Anterior cingulate cortex (tissue), 58 donors: ENCODE measurements around the gene AGAP1.

Experiments
- DNase-seq, 58 donors: peaks; one replicate each; lab custom pipeline; 2025; lab: John Stamatoyannopoulos, UW

AGAP1 gene

DNA sequence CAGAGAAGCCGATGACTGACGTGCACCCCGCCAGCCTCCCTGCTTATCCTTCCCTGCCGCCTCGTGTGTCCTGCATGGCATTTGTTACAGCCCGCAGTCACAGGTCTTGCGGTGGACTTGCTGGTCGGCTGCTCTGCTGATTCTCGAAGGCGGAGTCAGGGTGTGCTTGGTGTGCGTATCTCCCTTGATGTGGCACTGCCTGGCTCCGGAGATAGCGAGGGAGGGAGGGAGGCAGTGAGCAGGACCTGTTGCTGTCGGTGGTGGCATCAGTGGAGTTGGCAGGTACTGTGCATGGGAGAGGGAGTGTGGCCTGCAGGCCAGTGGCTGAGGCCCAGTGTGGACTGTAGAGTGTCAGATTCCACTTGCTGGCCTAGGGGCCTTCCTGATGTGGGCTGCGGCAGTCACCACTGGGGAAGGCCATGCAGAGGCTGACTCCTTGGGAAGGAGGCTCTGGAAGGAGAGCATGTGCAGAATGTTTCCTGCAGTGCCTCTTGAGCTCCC lies 198.9 kb downstream of the AGAP1 start:
- no peak for DNase-seq

DNA sequence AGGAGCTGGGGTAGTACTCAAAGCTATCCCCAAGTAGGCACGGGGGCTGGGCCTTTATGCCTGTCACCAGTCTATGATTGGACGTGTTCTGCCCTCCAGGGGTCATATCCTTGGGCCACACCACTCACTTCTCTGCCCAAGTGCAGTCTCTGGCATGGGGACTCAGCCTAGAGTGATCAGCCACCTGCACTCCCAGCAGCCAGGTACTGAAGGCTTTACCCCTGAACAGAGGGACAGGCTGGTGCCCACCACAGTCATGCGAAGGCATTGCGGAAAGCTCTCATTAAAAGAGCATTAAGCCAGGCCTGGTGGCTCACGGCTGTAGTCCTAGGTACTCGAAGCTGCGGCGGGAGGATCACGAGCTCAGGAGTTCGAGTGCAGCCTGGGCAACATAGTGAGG lies 199.4 kb downstream of the AGAP1 start:
- no peak for DNase-seq

DNA sequence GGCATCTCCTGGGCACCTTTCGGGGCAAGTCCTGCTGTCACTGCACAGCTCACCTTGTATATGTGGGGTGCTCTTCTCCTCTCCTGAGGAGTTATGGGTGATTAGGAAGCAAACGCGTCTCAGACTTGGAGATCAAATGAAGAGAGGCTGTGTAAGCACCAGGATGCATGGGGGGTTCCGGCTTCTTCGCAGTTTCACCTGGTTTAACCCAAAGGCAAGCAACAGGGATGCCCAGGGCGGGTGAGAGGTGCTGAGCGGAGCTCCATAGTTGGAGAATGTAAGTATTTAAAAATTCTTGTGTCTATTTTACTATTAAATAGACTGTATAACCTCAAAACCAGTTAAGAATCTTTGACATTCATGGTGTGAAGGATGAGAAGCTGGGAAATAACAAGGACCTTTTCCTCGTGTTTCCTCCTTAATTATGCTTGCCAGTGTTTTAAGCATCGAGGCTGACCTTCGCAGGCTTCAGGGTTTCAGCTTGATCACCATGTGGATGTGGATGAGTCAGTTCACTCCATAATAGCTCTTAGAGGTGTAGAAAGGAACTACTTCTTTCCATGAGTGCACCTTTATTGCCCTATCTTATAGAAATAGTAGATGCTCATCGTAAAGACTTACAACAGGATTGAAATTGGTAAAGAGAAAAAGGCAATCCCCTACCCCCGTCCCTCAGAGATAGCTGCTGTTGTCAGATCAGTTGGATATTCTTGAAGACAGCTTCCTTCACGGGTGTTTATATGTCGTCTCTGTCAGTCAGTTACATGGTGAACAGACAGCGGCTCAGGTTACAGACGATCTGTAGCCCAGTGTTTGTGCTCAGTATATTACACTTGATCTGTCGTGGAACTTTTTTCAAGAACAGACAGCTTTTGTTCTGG lies 201.1 kb downstream of the AGAP1 start:
- DNase-seq = no peak

DNA sequence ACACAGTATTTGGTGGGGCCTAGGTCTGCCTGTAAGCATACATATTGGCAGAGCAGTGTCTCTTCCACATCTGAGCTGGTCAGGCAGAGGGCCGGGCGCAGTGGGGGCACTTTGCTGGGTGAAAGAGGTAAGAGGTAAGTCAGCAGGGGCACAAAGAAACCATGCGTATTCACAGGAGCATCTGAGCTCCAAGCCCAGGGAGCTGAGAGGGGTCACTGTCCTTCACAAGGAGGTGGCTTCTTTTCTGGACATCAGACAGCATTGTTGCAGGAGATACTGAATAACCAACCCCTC lies 201.7 kb downstream of the AGAP1 start:
- DNase-seq = no peak

DNA sequence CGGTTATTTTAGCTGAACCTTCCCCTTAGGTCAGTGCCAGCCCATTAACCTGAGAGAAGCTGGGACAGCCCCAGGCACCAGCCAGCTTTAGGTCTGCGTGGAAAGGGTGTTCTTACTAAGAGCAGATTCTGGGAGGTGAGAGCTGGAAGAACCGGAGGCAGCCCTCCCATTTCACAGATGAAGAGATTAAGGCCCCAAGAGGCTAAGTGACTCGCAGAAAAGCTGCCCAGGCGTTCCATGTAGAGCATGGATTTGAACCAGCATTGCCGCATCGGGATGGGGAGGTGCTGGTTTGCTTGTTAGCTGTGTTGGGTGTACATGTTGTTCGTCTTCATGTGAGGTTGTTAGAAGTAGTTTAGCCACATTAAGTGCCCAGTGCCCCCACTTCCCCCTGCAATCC lies 203.2 kb downstream of the AGAP1 start:
- no peak for DNase-seq

DNA sequence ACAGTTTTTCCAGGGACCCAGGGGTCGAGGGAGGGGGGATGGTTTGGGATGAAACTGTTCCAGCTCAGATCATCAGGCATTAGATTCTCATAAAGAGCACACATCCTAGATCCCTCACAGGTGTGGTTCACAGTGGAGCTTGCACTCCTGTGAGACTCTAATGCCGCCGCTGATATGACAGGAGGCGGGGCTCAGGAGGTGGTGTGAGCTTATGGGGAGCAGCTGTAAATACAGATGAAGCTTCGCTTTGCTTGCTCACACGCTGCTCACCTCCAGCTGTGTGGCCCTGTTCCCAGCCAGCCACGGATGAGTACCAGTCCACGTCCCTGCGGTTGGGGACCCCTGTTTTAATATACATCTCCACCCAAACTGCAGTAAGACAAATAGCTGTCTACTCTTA lies 204.2 kb downstream of the AGAP1 start:
- DNase-seq = no peak

DNA sequence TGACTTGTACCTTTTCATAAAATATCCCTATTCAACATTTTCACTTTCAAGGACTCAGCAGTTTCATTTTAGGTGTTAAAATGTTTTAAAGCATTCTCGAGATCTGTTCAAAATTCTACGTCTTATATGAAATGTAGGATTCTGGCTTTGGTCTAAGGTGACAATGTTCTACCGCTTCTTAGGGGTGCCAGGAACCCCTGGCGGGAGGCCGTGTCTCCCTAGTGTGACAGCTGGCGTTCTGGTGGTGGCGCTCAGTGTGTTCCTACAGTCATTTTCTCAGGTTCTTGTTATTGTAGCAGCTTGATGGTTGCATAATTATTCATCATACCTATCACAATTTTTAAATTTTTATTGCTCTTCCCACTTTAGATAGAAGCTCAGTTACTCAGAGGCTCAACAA lies 204.6 kb downstream of the AGAP1 start:
- peak in 4 of 58 donors; percentile 15 to 59 (median 20) for DNase-seq

DNA sequence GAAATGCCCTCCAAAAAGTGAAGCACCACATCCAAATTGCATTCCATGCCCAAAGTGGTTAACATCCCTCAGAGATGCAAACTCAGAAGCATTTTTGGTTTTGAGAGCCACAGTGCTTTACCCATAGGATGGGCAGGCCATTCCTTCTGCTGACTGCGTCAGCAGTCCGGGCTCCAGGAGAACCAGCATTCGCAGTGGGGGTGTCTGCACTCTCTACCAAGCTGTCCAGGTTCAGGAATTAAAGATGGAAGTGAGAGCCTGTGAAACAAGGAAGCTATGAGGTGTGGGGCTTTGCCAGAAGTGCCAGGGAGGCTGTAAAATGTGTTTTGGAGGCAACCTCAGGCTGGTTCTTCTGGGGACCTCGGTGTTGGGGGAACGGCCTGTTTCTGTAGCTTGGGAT lies 205.7 kb downstream of the AGAP1 start:
- DNase-seq = no peak

DNA sequence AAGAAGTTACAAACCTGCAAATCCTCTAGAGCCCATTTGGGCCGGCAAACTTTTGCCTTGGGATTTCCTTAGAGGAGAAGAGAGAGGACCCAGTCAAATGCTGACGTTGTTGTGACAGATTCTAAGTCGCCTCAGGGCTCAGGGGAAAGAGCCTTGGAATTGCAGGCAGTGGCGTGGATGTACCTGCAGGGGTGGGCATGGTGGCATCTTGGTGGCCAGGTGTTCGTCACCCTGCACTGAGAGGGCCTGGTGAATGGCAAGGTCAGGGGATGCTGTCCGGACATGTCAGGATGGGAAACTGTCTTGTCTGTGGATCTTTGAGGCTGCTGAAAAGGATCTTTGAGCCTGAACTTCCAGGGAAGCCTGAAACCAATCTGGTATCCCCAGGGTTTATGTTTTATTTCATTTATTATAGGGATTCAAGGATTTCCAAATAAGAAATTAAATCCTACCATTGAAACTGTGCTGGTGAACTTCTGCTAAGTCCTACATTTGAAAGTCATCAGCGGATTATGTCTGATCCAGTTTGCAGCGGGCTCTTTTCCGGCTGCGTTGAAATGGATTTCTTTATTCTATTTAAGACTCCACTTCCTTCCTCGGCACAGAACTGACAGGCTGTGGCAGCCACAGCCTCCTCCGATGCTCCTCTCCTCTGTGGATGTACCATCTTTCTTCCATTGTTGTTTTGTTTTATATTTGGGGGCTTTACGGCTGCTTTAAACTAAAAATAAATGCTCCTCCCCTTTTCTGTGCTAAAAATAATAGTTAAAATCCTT lies 207.6 kb downstream of the AGAP1 start:
- no peak for DNase-seq

DNA sequence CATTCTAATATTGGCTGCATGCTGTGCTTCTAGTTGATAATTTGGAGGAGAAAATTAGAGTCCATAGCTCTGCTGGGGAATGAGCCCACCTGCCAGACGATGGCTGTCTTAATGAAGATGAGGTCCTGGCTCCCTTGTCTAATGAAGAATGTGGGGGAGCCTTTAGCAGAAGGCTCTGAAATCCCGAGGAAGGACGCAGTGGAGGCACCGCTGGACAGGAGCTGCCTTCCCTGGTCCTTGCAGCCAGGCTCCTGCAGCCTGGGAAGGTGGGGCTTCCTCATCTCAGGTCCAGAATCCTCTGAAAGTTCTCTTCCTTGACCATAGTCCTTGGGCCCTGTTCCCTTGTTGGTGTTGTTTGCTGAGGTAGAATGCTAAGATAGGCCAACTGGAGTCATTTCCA lies 208.3 kb downstream of the AGAP1 start:
- no peak for DNase-seq

DNA sequence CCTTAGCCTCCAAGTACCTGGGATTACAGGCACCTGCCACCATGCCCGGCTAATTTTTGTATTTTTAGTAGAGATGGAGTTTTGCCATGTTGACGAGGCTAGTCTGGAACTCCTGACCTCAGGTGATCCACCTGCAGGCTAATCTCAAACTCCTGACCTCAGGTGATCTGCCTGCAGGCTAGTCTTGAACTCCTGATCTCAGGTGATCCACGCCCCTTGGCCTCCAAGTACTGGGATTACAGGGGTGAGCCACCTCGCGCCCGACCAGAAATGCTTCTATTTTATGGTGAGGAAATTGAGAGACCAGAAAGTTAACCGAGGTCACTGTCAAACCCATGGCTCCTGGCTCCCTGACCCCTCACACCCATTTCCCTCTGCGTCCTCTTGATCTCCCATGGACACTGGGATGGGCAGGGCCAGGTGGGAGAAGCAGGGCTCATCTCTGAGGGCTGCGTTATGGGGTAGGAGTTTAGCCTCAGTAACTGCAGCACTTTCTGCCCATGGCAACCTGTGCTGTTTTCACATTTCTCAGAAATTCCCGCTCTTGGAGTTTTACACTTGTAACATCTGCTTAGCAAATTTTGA lies 210.0 kb downstream of the AGAP1 start:
- no peak for DNase-seq

DNA sequence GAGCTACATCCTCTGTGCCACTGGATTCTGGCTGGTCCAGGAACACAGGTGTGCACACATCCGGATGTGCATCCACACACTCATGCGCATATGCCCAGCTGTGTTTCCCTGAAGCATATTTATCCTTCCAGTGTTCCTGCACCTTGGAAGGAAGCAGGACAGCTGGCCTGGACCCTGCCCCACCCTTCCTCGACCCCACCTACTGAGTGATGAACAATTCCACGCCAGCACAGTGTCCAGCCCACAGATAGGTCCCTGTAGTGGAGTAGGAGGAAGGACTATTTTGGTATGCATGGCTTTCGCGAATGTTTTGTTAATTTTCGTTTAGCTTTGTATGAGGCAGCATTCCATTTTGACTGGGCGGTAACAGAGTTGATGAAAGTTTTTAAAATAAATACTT lies 211.5 kb downstream of the AGAP1 start:
- no peak for DNase-seq

DNA sequence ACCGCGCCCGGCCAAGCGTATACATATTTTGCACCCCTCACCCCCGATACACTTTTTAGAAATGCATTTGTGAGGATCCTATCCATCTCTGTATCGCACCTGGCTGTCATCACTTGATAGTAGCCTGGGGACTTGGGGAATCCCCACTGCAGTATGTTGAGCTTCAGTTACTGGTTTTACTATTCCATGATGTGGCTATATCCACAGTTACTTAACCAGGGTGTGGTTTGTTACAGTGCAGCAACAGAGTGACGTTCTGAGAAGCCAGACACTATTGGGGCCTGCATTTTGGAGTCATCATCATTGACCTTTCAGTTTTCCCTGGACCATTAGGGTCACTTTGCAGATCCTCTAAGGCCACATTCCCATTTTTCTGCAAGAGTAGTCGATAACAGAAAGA lies 212.7 kb downstream of the AGAP1 start:
- no peak for DNase-seq

DNA sequence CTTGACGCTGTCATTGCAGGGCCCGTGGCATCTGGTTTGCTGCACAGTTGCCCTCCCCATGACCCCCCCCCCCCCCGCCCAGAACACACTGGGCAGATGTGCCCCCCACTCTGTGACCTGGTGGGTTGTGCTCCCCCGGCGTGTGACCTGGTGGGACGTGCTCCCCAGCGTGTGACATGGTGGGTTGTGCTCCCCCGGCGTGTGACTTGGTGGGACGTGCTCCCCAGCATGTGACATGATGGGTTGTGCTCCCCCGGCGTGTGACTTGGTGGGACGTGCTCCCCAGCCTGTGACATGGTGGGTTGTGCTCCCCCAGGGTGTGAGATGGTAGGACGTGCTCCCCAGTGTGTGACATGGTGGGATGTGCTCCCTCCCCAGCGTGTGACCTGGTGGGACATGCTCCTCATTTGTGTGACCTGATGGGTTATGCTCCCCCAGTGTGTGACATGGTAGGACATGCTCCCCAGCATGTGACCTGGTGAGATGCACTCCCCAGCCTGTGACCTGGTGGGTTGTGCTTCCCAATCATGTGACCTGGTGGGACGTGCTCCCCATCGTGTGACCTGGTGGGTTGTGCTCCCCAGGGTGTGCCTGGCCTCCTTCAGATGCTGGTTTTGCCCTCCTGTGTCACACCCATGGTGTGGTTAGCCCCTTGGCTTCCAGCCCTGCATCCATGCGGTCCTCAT lies 213.7 kb downstream of the AGAP1 start:
- no peak for DNase-seq

DNA sequence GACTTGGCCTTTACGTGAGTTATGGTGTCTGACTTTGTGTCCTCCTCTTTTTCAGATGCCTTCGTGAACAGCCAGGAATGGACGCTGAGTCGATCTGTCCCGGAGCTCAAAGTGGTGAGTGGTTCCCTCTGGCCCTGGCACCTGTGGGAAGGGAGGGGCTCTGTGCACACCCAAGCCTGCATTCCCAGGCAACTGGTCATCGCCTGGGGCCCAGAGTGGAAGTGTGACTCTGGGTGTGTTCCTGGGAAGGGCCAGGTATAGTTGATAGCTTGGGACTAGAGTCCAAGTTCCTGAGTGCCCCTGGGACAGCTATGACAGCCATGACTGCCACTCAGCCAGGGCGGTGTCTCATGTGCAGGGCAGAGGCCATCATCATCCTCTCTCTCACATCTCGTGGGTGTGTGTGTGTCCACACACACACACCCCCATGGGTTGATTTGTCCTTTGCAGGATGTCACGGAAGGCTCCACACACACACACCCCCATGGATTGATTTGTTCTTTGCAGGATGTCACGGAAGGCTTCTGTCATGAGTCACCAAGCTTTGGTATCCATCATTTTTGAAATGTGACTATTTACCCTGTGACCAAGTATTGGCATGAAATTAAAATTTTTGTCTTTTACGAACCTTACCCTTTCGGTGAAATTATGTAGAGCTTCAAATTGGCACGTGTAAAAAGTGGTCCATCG lies 215.4 kb downstream of the AGAP1 start:
- no peak for DNase-seq

DNA sequence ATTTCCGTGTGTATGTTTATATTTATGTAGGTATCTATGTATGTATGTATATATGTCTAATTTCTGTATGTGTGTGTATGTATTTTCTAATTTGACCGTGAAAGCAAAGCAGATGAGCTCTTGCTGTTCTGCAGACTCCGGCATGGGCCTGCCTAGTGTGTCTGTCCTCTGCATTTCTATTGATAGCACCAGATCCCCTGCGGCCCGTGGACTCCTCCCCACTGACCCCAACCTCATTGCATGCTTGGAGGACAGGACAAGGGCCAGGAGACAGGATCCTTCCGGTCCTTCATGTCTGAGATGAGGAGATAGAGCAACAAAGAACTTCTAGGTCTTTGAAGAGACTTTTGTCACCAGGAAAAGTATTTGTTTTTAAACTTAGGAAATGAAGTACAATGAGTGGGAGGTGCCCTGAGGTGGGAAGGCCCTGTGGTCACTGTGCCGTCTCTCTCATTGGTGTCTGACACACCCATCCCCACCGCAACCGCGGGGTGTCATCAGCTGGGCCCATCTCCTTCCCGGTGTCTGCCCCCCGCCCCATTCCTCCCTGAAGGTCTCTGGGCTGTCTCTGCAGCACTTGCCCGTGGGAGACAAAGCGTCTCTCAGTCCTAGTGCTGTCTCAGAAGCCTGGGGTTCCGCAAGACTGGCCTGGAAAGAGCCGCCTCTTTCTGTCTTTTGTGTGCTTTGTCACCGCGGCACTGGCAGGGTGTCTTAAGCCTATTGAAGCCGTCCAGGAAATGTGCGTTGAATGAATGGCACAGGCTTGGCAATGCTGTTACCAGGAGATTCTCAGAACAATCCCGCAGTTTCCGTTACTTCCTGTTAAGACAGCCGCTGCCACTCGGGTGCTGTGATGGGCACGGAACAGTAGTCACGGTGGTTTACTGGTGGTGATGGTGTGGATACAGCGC lies 216.4 kb downstream of the AGAP1 start:
- peak in 32 of 58 donors; percentile 21 to 75 (median 40) for DNase-seq

DNA sequence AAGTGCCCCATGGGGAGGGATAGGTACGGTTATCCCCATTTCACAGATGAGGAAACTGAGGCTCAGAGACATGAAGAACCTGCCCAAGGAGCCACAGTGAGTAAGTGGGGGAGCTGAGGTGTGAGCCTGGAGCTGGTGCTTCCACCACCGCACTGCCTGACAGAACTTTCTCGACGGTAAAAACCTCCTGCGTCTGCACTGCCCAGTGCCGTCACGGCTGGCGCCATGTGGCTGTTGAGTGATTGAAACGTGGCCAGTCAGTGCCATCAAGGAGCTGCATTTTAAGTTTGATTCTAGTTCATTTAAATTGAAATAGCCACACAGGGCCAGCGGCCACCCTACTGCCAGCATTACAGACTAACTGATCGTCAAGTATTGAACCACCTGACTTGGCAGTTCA lies 217.1 kb downstream of the AGAP1 start:
- no peak for DNase-seq

DNA sequence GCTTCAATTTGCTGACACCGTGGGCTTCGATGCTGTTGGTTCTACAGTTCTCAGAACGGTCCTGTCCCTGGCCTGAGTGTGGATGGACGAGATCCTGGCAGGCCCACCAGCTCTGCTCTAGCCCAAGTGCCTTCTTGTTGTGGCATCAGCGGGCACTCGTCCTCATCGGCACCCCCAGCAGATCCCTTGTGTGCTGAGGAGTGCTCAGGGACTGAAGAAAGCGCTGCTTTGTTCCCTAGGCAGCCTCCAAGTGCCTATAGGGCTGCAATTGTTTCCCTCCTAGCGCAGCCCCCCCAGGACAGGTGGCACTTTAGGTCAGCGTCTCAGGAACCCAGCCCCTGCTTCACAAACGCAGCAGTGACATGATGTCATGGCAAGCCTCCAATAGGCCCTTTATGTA lies 217.7 kb downstream of the AGAP1 start:
- DNase-seq = peak in 6 of 58 donors; percentile 33 to 57 (median 40)

DNA sequence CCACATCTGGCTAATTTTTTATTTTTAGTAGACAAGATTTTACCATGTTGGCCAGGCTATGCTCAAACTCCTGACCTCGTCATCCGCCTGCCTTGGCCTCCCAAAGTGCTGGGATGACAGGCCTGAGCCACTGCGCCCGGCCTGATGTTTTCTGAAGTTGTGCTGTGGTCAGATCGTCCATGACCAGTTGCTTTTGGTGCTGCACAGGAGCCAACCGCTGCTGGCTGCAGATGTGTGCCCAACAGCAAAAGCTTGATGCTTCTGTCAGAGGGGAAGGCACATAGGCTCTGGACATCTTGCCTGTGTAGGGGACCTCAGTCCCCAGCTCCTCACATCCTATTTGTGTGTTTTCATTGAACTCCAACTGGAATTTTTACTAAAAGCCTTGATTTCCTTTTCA lies 218.3 kb downstream of the AGAP1 start:
- no peak for DNase-seq
